GM19324 (cell line): ENCODE measurements around the gene MAST4.
"Not testable (repeated sequence)": the region's sequence is repeated elsewhere in the genome, so short reads cannot be mapped to it uniquely, and the experiment has no call there.

Source experiments
- ATAC-seq: cut with Tn5 transposase; IDR thresholded peaks from one replicate; pipeline ENCODE4 v1.9.1; 2021; ENCODE audit warnings: mild to moderate bottlenecking, moderate library complexity; ENCODE audit not compliant: unreplicated experiment, low FRiP score

Gene MAST4

DNA sequence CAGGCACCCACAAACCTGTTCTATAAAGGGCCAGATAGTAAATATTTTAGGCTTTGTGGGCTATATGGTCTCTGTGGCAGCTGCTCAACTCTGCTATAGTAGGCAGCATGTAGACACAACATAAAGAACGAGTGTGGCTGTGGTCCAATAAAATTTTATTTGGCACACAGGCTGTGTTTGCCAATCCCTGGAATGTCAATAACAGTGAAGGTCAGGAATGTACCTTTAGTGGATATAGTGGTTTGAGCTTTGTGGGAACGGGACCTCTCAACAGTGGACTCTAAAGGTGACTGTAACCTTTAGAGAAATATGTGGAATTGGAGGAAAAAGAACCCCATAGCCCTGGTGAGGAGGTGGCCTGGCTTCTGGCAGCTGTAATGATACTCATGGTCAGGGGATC is 145.2 kb downstream of the MAST4 start:
- no peak for ATAC-seq

DNA sequence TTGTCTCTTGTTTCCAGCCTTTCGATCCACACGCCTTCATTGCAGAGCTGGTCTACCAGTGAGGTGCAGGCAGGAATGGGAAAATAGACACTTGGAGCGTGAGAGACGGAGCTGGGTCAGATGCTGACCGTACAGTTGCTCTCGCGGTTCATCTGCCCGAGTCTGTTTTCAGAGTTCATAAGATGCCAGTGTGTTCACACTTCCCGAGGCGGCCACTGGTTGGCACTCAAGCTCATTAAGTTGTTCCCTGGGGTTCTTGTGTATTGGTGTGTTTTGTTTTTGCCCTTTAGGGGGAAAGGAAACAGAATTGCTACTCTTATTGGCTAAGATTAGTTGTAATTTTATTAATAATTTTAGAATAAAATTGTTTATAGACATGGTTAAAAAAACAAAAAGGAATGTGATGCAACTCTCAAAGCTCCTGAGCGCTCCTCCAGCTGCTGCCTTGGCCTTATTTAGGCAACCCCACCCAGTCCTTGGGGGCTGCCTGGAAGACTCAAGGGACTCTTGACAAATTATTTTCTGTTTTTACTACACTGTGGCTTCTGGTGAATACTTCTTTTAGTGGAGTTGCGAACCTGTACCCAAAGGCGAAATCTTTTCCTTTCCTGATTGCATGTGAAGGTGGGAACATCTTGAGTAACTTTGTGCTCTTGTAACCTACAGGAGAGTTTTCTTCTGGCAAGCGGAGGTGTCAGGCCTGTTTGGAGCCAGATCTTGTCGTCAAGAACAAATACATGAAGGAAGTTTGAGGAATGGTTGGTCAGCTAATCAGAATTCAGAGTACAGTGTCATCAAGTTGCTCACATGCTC is 146.1 kb downstream of the MAST4 start:
- ATAC-seq, result no peak

DNA sequence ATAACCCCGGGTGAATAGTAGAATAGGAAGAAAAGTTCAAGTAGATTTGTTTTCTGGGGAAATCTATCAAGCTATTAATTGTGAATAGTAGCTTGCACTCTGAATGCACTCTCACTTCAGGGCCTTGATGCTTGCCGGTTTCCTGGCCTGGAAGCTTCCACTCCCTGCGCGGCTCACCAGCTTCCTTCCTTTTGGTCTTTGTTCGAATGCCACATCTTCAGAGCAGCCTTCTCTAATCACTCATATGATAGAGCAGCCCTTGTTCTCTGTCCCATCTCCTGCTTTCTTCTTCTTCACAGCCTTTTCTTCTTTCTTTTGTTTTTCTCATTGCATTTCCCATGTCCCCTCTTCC is 146.7 kb downstream of the MAST4 start:
- ATAC-seq, result no peak

DNA sequence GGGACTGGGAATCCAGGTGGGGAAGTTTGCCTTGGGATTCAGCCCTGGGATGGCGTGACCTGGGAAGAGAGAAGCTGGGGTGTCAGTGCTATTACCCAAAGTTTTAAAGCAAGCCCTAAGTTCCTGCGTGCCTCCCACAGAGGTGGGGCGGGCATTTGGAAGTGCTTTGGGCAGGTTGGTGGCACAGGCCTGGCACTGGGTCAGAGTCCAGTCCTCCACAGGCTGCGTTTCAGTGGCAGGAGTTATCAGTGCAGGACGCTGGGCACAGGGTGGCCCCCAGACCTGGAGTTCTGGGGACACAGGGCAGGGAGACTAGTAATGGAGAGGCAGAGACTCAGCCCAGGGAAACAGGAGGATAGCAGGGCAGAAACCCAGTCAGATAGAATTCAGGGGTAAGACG is 147.2 kb downstream of the MAST4 start:
- no peak for ATAC-seq

- ATAC-seq, result no peak
Measured at GRCh38 chr5:66744040-66744439, 147.8 kb downstream of the MAST4 start.

DNA sequence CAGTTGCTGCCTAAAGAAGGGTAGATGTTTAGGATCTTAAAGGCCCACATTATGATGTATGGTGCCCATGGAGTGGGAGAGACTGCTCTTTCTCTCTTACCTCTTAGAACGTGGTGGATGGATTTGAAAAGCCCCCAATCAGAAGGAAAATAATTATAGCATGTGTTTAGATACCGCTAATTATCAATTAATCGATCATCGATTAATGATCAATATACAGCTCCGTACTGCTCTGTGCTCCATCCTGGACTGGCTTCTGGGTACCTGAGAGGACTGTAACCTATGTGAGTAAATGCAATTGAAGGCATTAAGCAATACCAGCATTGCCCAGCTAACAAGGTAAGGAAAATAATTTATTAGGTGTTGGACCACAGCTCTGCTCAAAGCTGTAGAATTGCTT is 149.1 kb downstream of the MAST4 start:
- ATAC-seq, result no peak

GRCh38 chr5:66747607-66748006 is 151.4 kb downstream of the MAST4 start:
- no peak for ATAC-seq

GRCh38 chr5:66752668-66753067 is 156.5 kb downstream of the MAST4 start:
- ATAC-seq, result not testable (repeated sequence)

- no peak for ATAC-seq
Measured at GRCh38 chr5:66757219-66757833, 161.1 kb downstream of the MAST4 start.

DNA sequence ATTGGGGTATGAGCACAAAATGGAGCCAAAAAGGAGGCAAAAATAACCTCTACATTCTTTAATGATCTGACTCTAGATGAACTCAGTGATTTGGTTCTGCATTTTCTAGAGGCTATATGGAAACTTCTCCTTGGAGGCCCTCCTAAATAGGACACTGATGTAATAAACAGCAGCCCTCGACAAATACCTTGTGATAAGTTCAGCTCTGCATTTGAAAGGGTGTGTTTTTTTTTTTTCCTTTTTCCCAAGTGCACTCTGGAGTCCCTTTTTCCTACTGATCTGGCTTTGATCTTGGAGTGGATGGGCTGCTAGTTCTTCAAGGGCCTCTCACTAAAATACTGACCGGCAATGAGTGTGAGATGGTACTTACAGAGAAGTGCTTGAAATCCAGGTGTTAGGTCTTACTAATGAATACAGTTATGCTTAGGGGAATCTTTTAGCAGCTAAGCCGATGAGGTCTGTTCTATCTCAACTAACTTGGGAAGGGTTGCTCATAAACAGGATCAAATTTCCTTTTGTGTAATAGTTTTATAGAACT is 161.7 kb downstream of the MAST4 start:
- ATAC-seq, result no peak

DNA sequence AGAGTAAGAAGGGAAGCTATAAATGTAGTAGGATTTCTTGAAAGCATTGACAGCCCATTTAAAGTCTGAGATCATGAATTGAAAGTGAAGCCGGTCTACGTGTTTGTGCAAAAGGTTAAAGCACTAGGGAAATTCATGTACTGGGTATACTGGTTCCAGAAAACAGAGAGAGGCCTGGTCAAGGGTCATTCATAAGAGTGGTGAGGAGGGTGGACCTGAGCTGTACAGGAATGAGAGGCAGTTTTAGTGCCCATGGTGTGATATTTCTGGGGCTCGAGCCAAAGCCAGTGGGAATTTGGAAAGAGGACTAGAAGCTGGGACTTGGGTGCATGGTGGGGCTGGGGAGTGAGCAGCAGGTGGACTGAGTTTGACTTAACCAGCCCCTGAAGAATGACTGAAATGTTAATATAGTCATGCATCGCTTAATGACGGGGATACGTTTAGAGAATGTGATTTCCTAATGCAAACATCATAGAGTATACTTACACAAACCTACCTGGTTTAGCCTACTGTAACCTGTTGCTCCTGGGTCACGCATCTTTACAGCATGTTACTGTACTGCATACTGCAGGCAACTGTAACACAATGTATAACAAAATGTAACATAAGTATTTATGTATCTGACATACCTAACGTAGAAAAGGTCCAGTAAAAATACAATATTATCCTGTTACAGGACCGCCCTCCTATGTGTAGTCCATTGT is 173.0 kb downstream of the MAST4 start:
- ATAC-seq, result no peak

- no peak for ATAC-seq
Measured at GRCh38 chr5:66769839-66770617, 173.8 kb downstream of the MAST4 start.

DNA sequence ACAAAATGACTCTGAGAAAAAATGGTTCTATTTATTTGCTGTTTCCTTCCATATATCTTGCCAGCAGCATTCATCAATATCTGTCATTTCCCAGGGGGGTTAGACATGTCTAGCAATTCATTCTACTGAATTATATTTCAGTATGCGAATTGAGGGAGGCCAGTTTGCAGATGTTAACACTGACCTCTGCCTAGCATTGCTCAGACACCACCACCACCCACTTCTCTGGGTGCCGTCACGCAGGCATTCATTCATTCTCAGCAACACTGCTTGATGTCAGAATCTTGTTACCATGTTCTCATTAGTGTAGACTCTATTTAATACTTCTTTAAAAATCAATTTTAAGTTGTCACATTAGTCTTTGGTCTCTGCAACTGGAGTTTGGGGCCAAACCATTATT is 181.7 kb downstream of the MAST4 start:
- ATAC-seq, result no peak

- no peak for ATAC-seq
Measured at GRCh38 chr5:66779528-66779927, 183.3 kb downstream of the MAST4 start.

- no peak for ATAC-seq
Measured at GRCh38 chr5:66788556-66788955, 192.4 kb downstream of the MAST4 start.

DNA sequence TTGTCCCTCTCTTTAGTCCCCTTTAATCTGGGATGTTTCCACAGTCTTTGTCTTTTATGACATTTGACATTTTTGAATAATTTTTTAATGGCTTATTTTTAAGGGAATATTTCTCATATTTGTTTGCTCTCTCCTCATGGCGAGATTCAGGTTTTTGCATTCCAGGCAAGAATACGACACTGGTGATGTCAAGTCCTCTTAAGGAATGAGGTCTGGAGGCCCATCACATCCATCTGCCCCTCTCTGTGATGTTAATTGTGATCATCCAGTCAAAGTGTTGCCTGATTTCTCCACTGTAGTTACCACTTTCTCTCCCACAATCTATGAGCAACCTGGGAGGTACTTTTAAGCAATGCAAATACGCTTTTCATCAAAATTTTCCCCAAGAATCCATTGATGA is 193.2 kb downstream of the MAST4 start:
- no peak for ATAC-seq

DNA sequence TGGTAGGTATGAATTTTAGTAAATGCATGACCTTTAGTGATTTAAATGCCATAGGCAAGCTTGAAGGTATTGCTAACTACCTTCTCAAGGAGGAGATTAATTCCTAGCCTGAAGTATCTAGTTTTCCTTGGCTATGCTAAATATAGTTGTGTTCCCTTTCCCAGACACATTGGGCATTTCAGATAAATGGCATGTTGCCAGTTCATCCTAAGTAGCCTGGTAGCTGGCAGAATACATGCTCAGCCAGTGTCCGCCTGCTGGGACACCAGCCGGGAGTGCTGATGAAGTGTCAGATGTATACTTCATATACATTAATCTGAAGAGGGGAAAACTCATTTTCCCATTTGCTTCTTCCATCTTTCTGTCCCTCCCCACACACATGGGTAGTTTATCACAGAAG is 196.9 kb downstream of the MAST4 start:
- no peak for ATAC-seq

- ATAC-seq, result no peak
Measured at GRCh38 chr5:66795682-66796081, 199.5 kb downstream of the MAST4 start.

DNA sequence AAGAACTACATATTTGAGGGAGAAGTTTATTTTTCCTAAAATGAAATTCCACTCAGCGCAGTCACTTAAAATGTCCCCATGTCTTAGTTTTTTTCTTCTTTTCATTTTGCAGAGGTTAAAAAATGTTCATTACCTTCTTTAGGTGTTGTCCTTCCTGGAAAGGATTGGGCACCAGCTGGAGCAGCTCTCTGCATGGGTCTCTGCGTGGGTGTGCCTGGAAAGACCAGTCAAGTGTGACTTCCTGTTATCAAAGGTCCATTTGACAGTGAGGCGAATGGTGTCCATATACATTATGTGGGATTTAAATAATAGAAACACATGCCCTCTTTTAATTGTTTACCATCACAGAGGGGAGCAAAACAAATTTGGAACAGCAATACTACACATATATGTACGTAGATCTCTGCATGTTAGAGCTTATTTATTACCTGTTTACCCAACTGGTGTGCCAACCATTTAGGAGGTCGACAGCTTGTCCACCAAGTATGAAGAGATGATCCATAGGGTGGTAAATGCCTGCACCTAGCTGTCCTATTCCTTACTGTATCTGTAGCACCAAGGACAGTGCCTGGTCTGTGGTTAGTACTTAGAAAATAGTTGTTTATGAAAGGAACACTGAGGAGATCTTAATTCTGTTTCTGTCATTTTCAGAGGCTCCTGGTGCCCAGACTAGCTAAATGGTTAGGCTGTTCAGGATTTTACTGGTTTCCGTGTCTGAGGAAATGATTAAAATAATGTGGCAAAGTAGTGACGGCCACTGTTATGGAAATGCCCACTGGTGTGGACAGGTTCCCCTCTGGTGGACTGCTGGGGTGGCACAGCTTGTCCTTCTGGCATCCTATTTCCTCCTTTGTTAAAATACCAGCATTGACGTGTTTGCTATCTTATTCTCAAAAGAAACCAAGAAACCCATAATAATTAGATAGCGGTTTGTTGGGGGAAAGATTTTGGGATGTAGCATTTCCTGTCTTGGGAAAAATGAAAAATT is 200.4 kb downstream of the MAST4 start:
- no peak for ATAC-seq

GRCh38 chr5:66802941-66803340 is 206.7 kb downstream of the MAST4 start:
- ATAC-seq, result no peak
